GM12892 (cell line): ENCODE results near the gene KIF19.

Source experiments
- POLR2A ChIP-seq: IDR thresholded peaks from 2 replicates; pipeline ENCODE4 v1.6.1; 2011; ENCODE audit warnings: low read depth, low read length, control low read depth
- POLR2AphosphoS5 ChIP-seq: IDR thresholded peaks from 2 replicates; pipeline ENCODE4 v1.6.1; 2011; ENCODE audit warnings: low read depth, low read length, control low read depth

- TF ChIP-seq POLR2AphosphoS5: no peak
- TF ChIP-seq POLR2A: no peak
These were observed 76.0 kb downstream of the KIF19 start for GRCh38 chr17:74402048-74402447.
